OCI-LY3 (cell line): ENCODE data around the gene MOGAT3.

Experiments used
- CTCF ChIP-seq: fragments of 200-600, 300-600 bp; sonication (generic); IDR thresholded peaks from 2 replicates; pipeline ENCODE4 v1.5.1; 2014; ENCODE audit warnings: antibody characterized with exemption, low read length, low read depth
- EZH2phosphoT487 ChIP-seq: fragments of 200-600 bp; shearing (Covaris generic); IDR thresholded peaks from 2 replicates; pipeline ENCODE4 v1.6.1; 2018; ENCODE audit warnings: antibody characterized with exemption, mixed run types, low read depth

DNA sequence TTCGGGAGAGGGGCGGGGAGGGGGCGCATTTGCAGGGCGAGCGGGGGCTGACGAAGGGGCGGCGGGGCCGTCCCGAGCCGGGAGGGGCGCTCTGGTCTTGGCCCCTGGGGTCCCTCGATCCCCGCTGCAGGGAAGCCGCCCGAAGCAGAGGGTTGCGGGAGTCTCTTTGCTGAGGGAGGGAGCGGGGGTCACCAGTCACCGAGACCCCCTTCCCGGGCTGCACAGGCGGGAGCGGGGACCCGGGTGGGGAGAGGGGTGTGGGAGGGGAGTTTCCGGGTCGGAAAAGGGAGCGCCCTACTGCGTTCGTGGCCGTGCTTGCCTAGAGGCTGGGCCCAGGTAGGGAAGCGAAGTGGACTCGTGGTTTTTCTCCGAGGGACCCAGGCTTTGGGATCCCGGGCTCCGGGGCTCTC is 46.1 kb downstream of the MOGAT3 start:
- TF ChIP-seq EZH2phosphoT487 (no peak), CTCF (no peak)
